HG03469 (cell line): Measurements from ENCODE around the gene NAPG.
"Not testable (repeated sequence)": the region's sequence is repeated elsewhere in the genome, so short reads cannot be mapped to it uniquely, and the experiment has no call there.

Experiments
- ATAC-seq: cut with Tn5 transposase; IDR thresholded peaks from one replicate; pipeline ENCODE4 v1.9.1; 2021; ENCODE audit warnings: mild to moderate bottlenecking, moderate library complexity, moderate number of reproducible peaks; ENCODE audit not compliant: unreplicated experiment

The NAPG gene

GRCh38 chr18:10514082-10514481, 11.7 kb upstream of the NAPG start:
- no peak for ATAC-seq

GRCh38 chr18:10514601-10515000, 11.2 kb upstream of the NAPG start:
- ATAC-seq = no peak

- ATAC-seq = no peak
Measured at GRCh38 chr18:10515456-10515855, 10.4 kb upstream of the NAPG start.

- ATAC-seq = no peak
Measured at GRCh38 chr18:10516078-10516477, 9.7 kb upstream of the NAPG start.

- ATAC-seq = no peak
Measured at GRCh38 chr18:10518595-10519255, 7.1 kb upstream of the NAPG start.

- no peak for ATAC-seq
Measured at GRCh38 chr18:10519366-10519765, 6.5 kb upstream of the NAPG start.

GRCh38 chr18:10519999-10520935, 5.6 kb upstream of the NAPG start:
- ATAC-seq = no peak

GRCh38 chr18:10521566-10521965, 4.3 kb upstream of the NAPG start:
- no peak for ATAC-seq

GRCh38 chr18:10522574-10522973, 3.3 kb upstream of the NAPG start:
- ATAC-seq = no peak

- ATAC-seq = no peak
Measured at GRCh38 chr18:10523544-10523943, 2.3 kb upstream of the NAPG start.

GRCh38 chr18:10524507-10525370, 1.1 kb upstream of the NAPG start:
- no peak for ATAC-seq

- ATAC-seq = no peak
Measured at GRCh38 chr18:10525371-10525691, 496 bp upstream of the NAPG start.

- no peak for ATAC-seq
Measured at GRCh38 chr18:10526561-10526949, 728 bp downstream of the NAPG start.

- ATAC-seq = no peak
Measured at GRCh38 chr18:10528439-10528838, 2.6 kb downstream of the NAPG start.

- ATAC-seq = no peak
Measured at GRCh38 chr18:10530002-10530401, 4.2 kb downstream of the NAPG start.

- no peak for ATAC-seq
Measured at GRCh38 chr18:10530852-10531251, 5.0 kb downstream of the NAPG start.

GRCh38 chr18:10533111-10533510, 7.3 kb downstream of the NAPG start:
- ATAC-seq = no peak

GRCh38 chr18:10536280-10536679, 10.5 kb downstream of the NAPG start:
- no peak for ATAC-seq

GRCh38 chr18:10537765-10538164, 11.9 kb downstream of the NAPG start:
- no peak for ATAC-seq

GRCh38 chr18:10539124-10539523, 13.3 kb downstream of the NAPG start:
- ATAC-seq = not testable (repeated sequence)

- ATAC-seq = no peak
Measured at GRCh38 chr18:10543277-10543676, 17.4 kb downstream of the NAPG start.
